Endothelial cell of umbilical vein (primary cell): ENCODE measurements around the gene LRP1B. TPM values are rescaled to one million over a fixed set of nuclear protein-coding genes. Genes with fewer than 3 reads are reported as not detected.

Experiments
- BruUV-seq: library from RNA; stranded (reverse); fragments of 400-500 nt; replicated peaks from 2 replicates; lab custom pipeline; 2021; lab: Mats Ljungman, UMichigan
- CTCF ChIA-PET: fragments of 300-600, 350-600 bp; sonication (Branson Sonifier 250); formaldehyde crosslinking; loops from one replicate; lab custom pipeline; 2021; ENCODE audit warnings: antibody characterized with exemption, inconsistent platforms; lab: Charles Lee
- POLR2A ChIA-PET: fragments of 300-600, 350-600 bp; sonication (Branson Sonifier 250); formaldehyde crosslinking; loops from one replicate; lab custom pipeline; 2021; ENCODE audit warnings: antibody characterized with exemption, inconsistent platforms; lab: Charles Lee
- DNase-seq: peaks from one replicate; pipeline ENCODE4 v3.0.0-alpha.2; 2011; ENCODE audit warnings: low read depth, low spot score
- FAIRE-seq: peaks from 2 replicates; lab custom pipeline; 2011; peaks lifted over from hg19 to GRCh38; lab: Jason Lieb, UNC
- H2AFZ ChIP-seq: 2 replicates; pipeline ENCODE4 v1.6.0; 2012; ENCODE audit warnings: low read depth, low read length, control low read depth, inconsistent platforms
- H3K27ac ChIP-seq: 2 replicates; pipeline ENCODE4 v1.5.1; 2011; ENCODE audit warnings: low read depth, mild to moderate bottlenecking, control low read depth, low read length, moderate library complexity; ENCODE audit not compliant: insufficient read depth
- H3K27me3 ChIP-seq, 2 experiments: 2 replicates each; pipeline versions ENCODE4 v1.6.0 to v1.6.1; 2011; ENCODE audit warnings: low read length in 2 of 2, mixed read lengths in 1 of 2; ENCODE audit not compliant: control insufficient read depth in 2 of 2, insufficient read depth in 2 of 2
- H3K36me3 ChIP-seq, 2 experiments: 2 replicates in 1 of 2; 3 replicates in 1 of 2; pipeline ENCODE4 v1.5.1; 2011; ENCODE audit warnings: low read length in 2 of 2, mild to moderate bottlenecking in 1 of 2, moderate library complexity in 1 of 2; ENCODE audit not compliant: control insufficient read depth in 2 of 2, insufficient read depth in 2 of 2; ENCODE audit errors: extremely low read depth in 1 of 2
- H3K4me1 ChIP-seq: 3 replicates; pipeline ENCODE4 v1.5.1; 2011; ENCODE audit warnings: mild to moderate bottlenecking, low read length; ENCODE audit not compliant: control insufficient read depth, insufficient read depth; ENCODE audit errors: extremely low read depth
- H3K4me2 ChIP-seq: 2 replicates; pipeline ENCODE4 v1.6.1; 2011; ENCODE audit warnings: low read length, control low read depth, mixed read lengths; ENCODE audit not compliant: insufficient read depth
- H3K4me3 ChIP-seq, 3 experiments: fragments of 200-600 bp in 1 of 3; sonication (generic), shearing (Covaris generic) in 1 of 3; replicated peaks in 1 of 3; 2 replicates each; pipeline ENCODE4 v1.5.1; 2011 to 2016; ENCODE audit warnings: control low read depth in 3 of 3, low read length in 3 of 3, mild to moderate bottlenecking in 2 of 3, inconsistent platforms in 1 of 3, low read depth in 1 of 3, moderate library complexity in 1 of 3; ENCODE audit not compliant: insufficient read depth in 1 of 3
- H3K79me2 ChIP-seq: 2 replicates; pipeline ENCODE4 v1.6.0; 2012; ENCODE audit warnings: low read length, inconsistent platforms; ENCODE audit not compliant: control insufficient read depth, insufficient read depth
- H3K9ac ChIP-seq: replicated peaks from 2 replicates; pipeline ENCODE3; 2011; ENCODE audit warnings: low read length, control low read depth; ENCODE audit not compliant: insufficient read depth; ENCODE audit errors: extremely low read depth
- H3K9me1 ChIP-seq: replicated peaks from 3 replicates; pipeline ENCODE4 v1.6.0; 2011; ENCODE audit warnings: mild to moderate bottlenecking, low read length; ENCODE audit not compliant: control insufficient read depth, insufficient read depth; ENCODE audit errors: extremely low read depth
- H3K9me3 ChIP-seq: replicated peaks from 2 replicates; pipeline ENCODE4 v1.5.1; 2012; ENCODE audit warnings: low read length, inconsistent platforms; ENCODE audit not compliant: control insufficient read depth, insufficient read depth
- H4K20me1 ChIP-seq: replicated peaks from 2 replicates; pipeline ENCODE3; 2011; ENCODE audit warnings: mild to moderate bottlenecking, low read length; ENCODE audit not compliant: control insufficient read depth, insufficient read depth; ENCODE audit errors: extremely low read depth
- EZH2 ChIP-seq: IDR thresholded peaks from 2 replicates; pipeline ENCODE4 v1.6.1; 2012; ENCODE audit warnings: borderline replicate concordance, low read depth, mild to moderate bottlenecking, moderate library complexity, low read length, inconsistent platforms; ENCODE audit not compliant: severe bottlenecking
- FOS ChIP-seq: IDR thresholded peaks from 2 replicates; pipeline ENCODE4 v1.6.1; 2011; ENCODE audit warnings: mild to moderate bottlenecking, low read length, moderate library complexity, borderline replicate concordance; ENCODE audit not compliant: insufficient read depth
- GATA2 ChIP-seq: IDR thresholded peaks from 2 replicates; pipeline ENCODE4 v1.7.0; 2011; ENCODE audit warnings: low read depth, mild to moderate bottlenecking, moderate library complexity, mixed read lengths, low read length; ENCODE audit not compliant: insufficient read length, insufficient read depth
- JUN ChIP-seq: IDR thresholded peaks from 2 replicates; pipeline ENCODE4 v1.6.1; 2011; ENCODE audit warnings: borderline replicate concordance, low read depth; ENCODE audit not compliant: insufficient read length, insufficient read depth
- MYC ChIP-seq: IDR thresholded peaks from one replicate; pipeline ENCODE4 v1.6.1; 2011; ENCODE audit warnings: mild to moderate bottlenecking, low read depth, low read length
- POLR2A ChIP-seq: IDR thresholded peaks from 2 replicates; pipeline ENCODE4 v1.6.1; 2012; ENCODE audit warnings: low read depth, mild to moderate bottlenecking, control low read depth, low read length
- POLR2AphosphoS5 ChIP-seq: IDR thresholded peaks from 2 replicates; pipeline ENCODE4 v1.6.1; 2012; ENCODE audit warnings: low read depth, mild to moderate bottlenecking, control low read depth, low read length, moderate library complexity; ENCODE audit not compliant: insufficient read depth
- dilution Hi-C: fragments of 300-500 bp; cut with MboI; formaldehyde crosslinking; loops from one replicate; pipeline ENCODE4 v1.15.0; 2019; ENCODE audit warnings: low sequenced_read_pairs; ENCODE audit not compliant: extremely low pct_ligation_motif_present
- intact Hi-C: fragments of 100-400 bp; cut with micrococcal nuclease; formaldehyde crosslinking; loops from one replicate; pipeline ENCODE4 v1.10.0; 2022
- polyA plus RNA-seq, 4 experiments: library from polyadenylated mRNA; depleted of rRNA in 3 of 4; stranded (reverse) in 3 of 4; unstranded in 1 of 4; fragments of >200 nt; gene quantifications; 2 replicates each; pipeline versions ENCODE4 v1.2.1 to v1.2.3, GENCODE V29; 2011 to 2012; ENCODE audit warnings: missing spikeins in 1 of 4
- total RNA-seq: library from RNA; stranded (reverse); gene quantifications from 2 replicates; pipeline ENCODE4 v1.2.3, GENCODE V29; 2021
- TF ChIP-seq, protein P1 (sequence below), 2 donors: IDR thresholded peaks; 1 replicate in 1 of 2; 2 replicates in 1 of 2; pipeline ENCODE4 v1.5.1; 2011; ENCODE audit warnings: low read length in 2 of 2, mild to moderate bottlenecking in 2 of 2, moderate library complexity in 2 of 2, control low read depth in 1 of 2, inconsistent platforms in 1 of 2, low read depth in 1 of 2; ENCODE audit not compliant: insufficient read depth in 1 of 2; ENCODE audit errors: extremely low read depth in 1 of 2
- TF ChIP-seq, protein P2 (sequence below): IDR thresholded peaks from 2 replicates; pipeline ENCODE4 v1.6.1; 2011; ENCODE audit not compliant: insufficient read depth, insufficient read length

LRP1B gene
- total and polyA plus RNA-seq, 2 donors (not counting 3 experiments of a cell fraction or from before 2014, with no cell fraction given): 0.03 to 0.07 TPM

DNA sequence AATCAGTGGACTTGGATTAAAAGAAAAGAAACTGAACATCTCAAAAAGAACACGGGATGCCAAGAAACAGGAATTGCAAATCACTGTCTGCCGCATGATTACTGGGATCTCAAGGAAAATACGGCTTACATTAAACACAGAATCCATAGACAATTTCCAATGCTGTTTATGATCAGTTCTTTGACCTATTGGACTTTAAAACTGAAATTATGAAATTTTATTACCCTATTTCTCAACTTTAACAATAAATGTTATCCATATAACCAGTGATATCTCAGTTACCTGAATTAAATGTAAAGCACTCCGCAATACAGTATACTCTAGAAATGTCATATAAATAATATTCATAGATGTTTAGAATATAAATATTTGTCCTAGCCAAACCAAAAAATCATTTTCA lies 1793.8 kb downstream of the LRP1B start:
- ChIA-PET CTCF (no interaction called here), POLR2A (no interaction called here)
- Histone ChIP-seq H3K27ac (no peak overlapping the region), H3K4me3 (no peak overlapping the region), H3K27me3 (no peaks in the 10 kb centered on the region), H3K36me3 (no peaks in the 10 kb centered on the region), H3K9me3 (no peaks in the 10 kb centered on the region), H2AFZ (no peak overlapping the region), H3K4me2 (no peak overlapping the region), H3K4me1 (no peaks in the 10 kb centered on the region), H4K20me1 (no peaks in the 10 kb centered on the region), H3K79me2 (no peaks in the 10 kb centered on the region), H3K9me1 (no peaks in the 10 kb centered on the region), H3K9ac (no peak overlapping the region)
- TF ChIP-seq, protein P1, sequence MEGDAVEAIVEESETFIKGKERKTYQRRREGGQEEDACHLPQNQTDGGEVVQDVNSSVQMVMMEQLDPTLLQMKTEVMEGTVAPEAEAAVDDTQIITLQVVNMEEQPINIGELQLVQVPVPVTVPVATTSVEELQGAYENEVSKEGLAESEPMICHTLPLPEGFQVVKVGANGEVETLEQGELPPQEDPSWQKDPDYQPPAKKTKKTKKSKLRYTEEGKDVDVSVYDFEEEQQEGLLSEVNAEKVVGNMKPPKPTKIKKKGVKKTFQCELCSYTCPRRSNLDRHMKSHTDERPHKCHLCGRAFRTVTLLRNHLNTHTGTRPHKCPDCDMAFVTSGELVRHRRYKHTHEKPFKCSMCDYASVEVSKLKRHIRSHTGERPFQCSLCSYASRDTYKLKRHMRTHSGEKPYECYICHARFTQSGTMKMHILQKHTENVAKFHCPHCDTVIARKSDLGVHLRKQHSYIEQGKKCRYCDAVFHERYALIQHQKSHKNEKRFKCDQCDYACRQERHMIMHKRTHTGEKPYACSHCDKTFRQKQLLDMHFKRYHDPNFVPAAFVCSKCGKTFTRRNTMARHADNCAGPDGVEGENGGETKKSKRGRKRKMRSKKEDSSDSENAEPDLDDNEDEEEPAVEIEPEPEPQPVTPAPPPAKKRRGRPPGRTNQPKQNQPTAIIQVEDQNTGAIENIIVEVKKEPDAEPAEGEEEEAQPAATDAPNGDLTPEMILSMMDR (IDR thresholded peaks at IDR 0.05; ENCODE audit: extremely low read depth in 1 of 2, insufficient read depth in 1 of 2, low read depth in 1 of 2, low read length in 2 of 2): no peak
- no peak for TF ChIP-seq GATA2
- TF ChIP-seq EZH2: no peak
- TF ChIP-seq, protein P2, sequence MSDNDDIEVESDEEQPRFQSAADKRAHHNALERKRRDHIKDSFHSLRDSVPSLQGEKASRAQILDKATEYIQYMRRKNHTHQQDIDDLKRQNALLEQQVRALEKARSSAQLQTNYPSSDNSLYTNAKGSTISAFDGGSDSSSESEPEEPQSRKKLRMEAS: no peak
- no peak for TF ChIP-seq POLR2AphosphoS5
- TF ChIP-seq JUN: no peak
- no peak for TF ChIP-seq MYC
- no peak for TF ChIP-seq FOS
- TF ChIP-seq POLR2A: no peak
- no peak for FAIRE-seq
- no peak for DNase-seq
- intact Hi-C loops: no loop called here
- no TSS peak for BruUV-seq
- dilution Hi-C loops: no loop called here
